HTERT RPE-1 (cell line): ENCODE results near the gene ARHGAP42.

Source experiments
- in situ Hi-C: fragments of 300-500 bp; cut with MboI; formaldehyde crosslinking; loops from 4 replicates; pipeline ENCODE4 v1.14.3; 2020; ENCODE audit warnings: low sequenced_read_pairs

ARHGAP42 gene

DNA sequence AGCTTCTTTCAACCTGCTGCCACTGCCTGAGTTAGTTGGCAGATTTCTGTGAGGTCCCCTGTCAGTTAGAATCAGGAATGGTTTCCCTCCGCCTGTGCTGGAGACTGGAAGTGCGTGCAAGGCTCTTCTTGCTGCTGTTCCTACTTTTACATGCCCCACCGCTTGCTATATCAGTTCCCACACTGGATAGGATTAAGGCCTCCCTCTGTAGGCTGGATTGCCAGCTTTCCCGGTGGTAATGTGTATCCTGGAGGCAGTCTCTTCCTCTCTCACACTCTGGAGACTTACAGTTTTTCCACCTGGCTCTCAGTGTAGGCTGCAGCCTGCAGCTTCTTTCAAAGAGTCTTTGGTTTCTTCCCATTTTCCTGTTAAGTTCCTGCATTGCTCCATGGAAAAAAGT, 66.5 kb downstream of the ARHGAP42 start:
- in situ Hi-C loops, result no loop called here

GRCh38 chr11:100756559-100756958, 69.5 kb downstream of the ARHGAP42 start:
- in situ Hi-C loops, result no loop called here

GRCh38 chr11:100757646-100758045, 70.6 kb downstream of the ARHGAP42 start:
- in situ Hi-C loops, result no loop called here

DNA sequence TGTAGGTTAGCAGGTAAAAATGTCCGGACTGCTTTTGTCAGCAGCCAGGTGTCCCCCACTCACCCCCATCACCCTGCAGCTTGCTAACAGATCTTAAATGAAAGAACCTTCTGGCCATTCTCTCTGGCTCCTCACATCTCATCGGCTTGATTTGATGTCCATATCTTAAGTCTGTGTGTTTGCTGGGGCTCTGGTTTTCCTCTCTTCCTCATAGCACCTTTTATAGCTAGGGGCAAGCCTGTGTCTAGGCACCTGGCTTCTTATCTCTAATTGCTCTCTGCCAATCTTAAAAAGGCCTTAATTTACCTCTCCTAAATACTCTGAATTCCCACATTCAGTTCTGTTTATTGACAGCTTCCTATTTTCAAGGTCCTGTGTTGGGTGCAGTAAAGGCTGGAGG, 72.0 kb downstream of the ARHGAP42 start:
- in situ Hi-C loops, result no loop called here

DNA sequence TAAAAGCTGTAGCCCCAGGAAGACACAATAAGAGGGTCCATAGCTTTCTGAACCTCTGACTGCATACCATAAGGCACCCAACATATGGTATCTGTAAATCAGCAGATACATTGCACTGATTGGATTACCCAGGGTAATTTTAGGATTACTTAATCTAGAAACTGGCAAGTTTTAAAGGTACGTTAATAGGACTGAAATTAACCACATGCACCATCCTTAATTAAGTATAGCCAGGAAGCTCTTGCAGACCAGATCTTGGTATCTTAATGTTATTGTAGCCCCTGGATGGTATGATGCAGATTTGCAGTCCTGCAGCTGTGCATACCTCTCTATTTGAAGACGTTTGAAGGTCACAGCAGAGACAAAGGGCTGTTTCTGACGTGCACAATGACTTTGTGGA, 72.8 kb downstream of the ARHGAP42 start:
- in situ Hi-C loops, result no loop called here

GRCh38 chr11:100760744-100761143, 73.7 kb downstream of the ARHGAP42 start:
- in situ Hi-C loops, result no loop called here

DNA sequence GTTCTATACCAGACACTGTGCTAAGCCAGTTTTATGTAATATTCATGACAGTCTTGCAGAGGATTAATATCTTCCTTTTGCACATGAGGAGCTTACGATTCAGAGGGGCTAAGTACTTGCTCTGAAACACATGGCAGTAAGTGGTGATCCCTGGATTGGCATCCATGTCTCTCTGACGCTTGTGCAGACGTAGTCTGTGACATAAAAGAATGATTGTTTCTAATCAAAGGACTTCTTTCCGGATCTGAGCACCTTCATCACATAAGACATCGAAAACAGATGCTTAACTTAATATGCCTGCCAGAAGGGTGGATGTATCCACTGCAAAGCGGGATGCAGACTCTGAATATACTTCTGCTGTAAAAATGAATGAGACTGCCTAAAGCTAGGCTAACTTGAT, 74.8 kb downstream of the ARHGAP42 start:
- in situ Hi-C loops, result no loop called here

GRCh38 chr11:100766764-100767163, 79.7 kb downstream of the ARHGAP42 start:
- in situ Hi-C loops, result no loop called here

GRCh38 chr11:100769165-100769564, 82.1 kb downstream of the ARHGAP42 start:
- in situ Hi-C loops, result no loop called here

GRCh38 chr11:100769617-100770016, 82.5 kb downstream of the ARHGAP42 start:
- in situ Hi-C loops, result no loop called here

- in situ Hi-C loops, result no loop called here
These were observed 87.0 kb downstream of the ARHGAP42 start for GRCh38 chr11:100774132-100774531.

GRCh38 chr11:100774859-100775258, 87.8 kb downstream of the ARHGAP42 start:
- in situ Hi-C loops, result no loop called here

DNA sequence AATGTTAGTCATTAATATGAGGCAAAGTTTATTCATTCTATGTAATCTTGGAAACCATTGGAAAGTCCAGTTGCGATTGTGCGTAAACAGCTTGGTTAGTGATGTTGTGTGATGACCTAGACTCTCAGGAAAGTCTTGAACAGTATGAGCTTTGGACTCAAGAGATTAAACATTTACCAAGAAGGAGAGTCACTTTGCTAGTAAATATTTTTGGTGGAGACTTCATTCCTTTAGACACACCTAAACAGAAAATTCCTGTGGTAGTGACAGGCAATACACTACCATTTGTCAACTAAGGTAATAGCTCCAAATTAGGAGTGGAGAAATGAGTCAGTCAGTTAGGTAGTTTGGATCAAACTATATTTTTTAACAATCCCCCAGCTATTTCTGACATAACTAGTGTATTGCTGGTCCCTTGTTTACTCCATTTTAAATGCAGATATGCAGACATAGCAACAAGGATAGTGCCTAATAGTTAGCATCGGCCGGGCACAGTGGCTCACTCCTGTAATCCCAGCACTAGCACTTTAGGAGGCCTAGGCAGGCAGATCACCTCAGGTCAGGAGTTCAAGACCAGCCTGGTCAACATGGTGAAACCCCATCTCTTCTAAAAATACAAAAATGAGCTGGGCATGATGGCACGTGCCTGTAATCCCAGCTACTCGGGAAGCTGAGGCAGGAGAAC, 89.3 kb downstream of the ARHGAP42 start:
- in situ Hi-C loops, result no loop called here

- in situ Hi-C loops, result no loop called here
These were observed 90.0 kb downstream of the ARHGAP42 start for GRCh38 chr11:100777103-100777502.

DNA sequence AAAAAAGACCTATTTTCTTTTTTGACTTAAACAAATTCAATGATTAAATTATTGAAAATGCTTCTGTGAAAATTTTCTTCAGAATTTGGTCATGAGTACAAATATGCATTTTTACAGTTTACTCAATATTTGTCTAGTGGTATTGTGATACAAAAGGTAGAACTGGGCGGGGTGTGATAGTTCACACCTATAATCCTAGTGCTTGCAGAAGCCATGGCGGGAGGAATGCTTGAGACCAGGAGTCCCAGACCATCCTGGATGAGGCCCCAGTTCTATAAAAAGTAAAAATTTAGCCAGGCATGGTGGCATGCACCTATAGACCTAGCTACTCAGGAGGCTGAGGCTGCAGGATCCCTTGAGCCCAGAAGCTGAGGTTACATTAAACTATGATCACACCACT, 90.6 kb downstream of the ARHGAP42 start:
- in situ Hi-C loops, result no loop called here

GRCh38 chr11:100778166-100778785, 91.2 kb downstream of the ARHGAP42 start:
- in situ Hi-C loops, result no loop called here

DNA sequence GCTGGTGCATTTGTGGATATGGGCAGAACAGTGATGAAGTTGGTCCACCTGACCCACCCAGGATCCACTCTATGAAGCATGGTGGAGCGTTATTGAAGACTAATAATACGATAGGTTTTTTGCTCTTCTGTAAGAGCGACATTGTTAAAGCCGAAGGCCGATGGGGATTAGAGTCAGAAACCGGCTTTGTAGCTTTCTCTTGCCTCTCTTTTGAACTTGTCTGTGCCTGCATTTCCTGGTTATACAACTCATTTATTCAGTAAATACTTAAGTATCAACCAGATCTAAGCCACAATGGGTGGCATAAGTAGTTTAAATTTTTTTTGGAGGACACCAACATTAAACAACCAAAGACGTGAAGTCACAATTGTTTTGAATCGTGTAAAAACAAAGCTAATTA, 93.4 kb downstream of the ARHGAP42 start:
- in situ Hi-C loops, result no loop called here

- in situ Hi-C loops, result no loop called here
These were observed 98.3 kb downstream of the ARHGAP42 start for GRCh38 chr11:100785148-100785983.

- in situ Hi-C loops, result no loop called here
These were observed 101.6 kb downstream of the ARHGAP42 start for GRCh38 chr11:100788561-100789295.

- in situ Hi-C loops, result no loop called here
These were observed 102.4 kb downstream of the ARHGAP42 start for GRCh38 chr11:100789500-100789899.

GRCh38 chr11:100790073-100790472, 103.0 kb downstream of the ARHGAP42 start:
- in situ Hi-C loops, result no loop called here
